SK-N-SH (cell line): ENCODE measurements around the gene SHH. TPM values are rescaled to one million over a fixed set of nuclear protein-coding genes. Genes with fewer than 3 reads are reported as not detected.

Experiments
- CTCF ChIA-PET: fragments of 300-600, 350-600 bp; formaldehyde crosslinking; extraction: SDS; loops from one replicate; lab custom pipeline; 2021; lab: Yijun Ruan, JAX
- POLR2A ChIA-PET: fragments of 350-600 bp; sonication (Branson Sonifier 250); formaldehyde crosslinking; extraction: SDS; loops from one replicate; lab custom pipeline; 2020; ENCODE audit warnings: antibody characterized with exemption, inconsistent platforms; lab: Yijun Ruan, JAX
- DNase-seq: peaks from one replicate; pipeline ENCODE4 v3.0.0; 2012
- H2AFZ ChIP-seq: fragments of 200-600 bp; sonication (generic); 2 replicates; pipeline ENCODE4 v1.8.1; 2016; ENCODE audit warnings: antibody characterized with exemption, mild to moderate bottlenecking, low read depth
- H3F3A ChIP-seq: fragments of 200-600 bp; sonication (generic); replicated peaks from 2 replicates; pipeline ENCODE3; 2016; ENCODE audit warnings: antibody characterized with exemption, mild to moderate bottlenecking; ENCODE audit not compliant: insufficient read depth
- H3K27ac ChIP-seq, 2 experiments: fragments of 200-500 bp in 1 of 2; fragments of 200-600 bp in 1 of 2; sonication (Bioruptor generic) in 1 of 2; sonication (generic), shearing (Covaris generic) in 1 of 2; 2 replicates each; pipeline versions ENCODE4 v1.5.1 to v1.6.1; 2014 to 2016; ENCODE audit warnings: low read depth in 2 of 2, inconsistent platforms in 1 of 2, low read length in 1 of 2, mild to moderate bottlenecking in 1 of 2, mixed read lengths in 1 of 2
- H3K27me3 ChIP-seq: fragments of 200-600 bp; sonication (generic), shearing (Covaris generic); 2 replicates; pipeline ENCODE4 v1.6.1; 2016; ENCODE audit warnings: mixed run types; ENCODE audit not compliant: insufficient read depth
- H3K36me3 ChIP-seq, 2 experiments: fragments of 200-500 bp in 1 of 2; fragments of 200-600 bp in 1 of 2; sonication (Bioruptor generic) in 1 of 2; sonication (generic) in 1 of 2; replicated peaks in 1 of 2; 2 replicates each; pipeline versions ENCODE3 to v1.5.1; 2014 to 2016; ENCODE audit warnings: low read length in 1 of 2, mild to moderate bottlenecking in 1 of 2; ENCODE audit not compliant: insufficient read depth in 2 of 2, control insufficient read depth in 1 of 2
- H3K4me1 ChIP-seq, 2 experiments: fragments of 200-500 bp in 1 of 2; fragments of 200-600 bp in 1 of 2; sonication (Bioruptor generic) in 1 of 2; sonication (generic), shearing (Covaris generic) in 1 of 2; 2 replicates each; pipeline versions ENCODE4 v1.5.1 to v1.6.1; 2014 to 2016; ENCODE audit warnings: low read depth in 1 of 2, low read length in 1 of 2, mixed run types in 1 of 2; ENCODE audit not compliant: insufficient read depth in 2 of 2, control insufficient read depth in 1 of 2
- H3K4me2 ChIP-seq: fragments of 200-600 bp; sonication (generic), shearing (Covaris generic); 2 replicates; pipeline ENCODE4 v1.6.1; 2017; ENCODE audit warnings: mixed run types
- H3K4me3 ChIP-seq, 2 experiments: fragments of 200-500 bp in 1 of 2; fragments of 200-600 bp in 1 of 2; sonication (Bioruptor generic) in 1 of 2; sonication (generic), shearing (Covaris generic) in 1 of 2; 2 replicates each; pipeline versions ENCODE4 v1.5.1 to v1.8.1; 2014 to 2016; ENCODE audit warnings: low read depth in 2 of 2, inconsistent platforms in 1 of 2, low read length in 1 of 2, mild to moderate bottlenecking in 1 of 2, mixed read lengths in 1 of 2, moderate library complexity in 1 of 2
- H3K79me2 ChIP-seq: fragments of 200-600 bp; sonication (generic); 2 replicates; pipeline ENCODE4 v1.8.1; 2017; ENCODE audit warnings: mild to moderate bottlenecking; ENCODE audit not compliant: insufficient read depth
- H3K9ac ChIP-seq: fragments of 200-600 bp; sonication (generic); 2 replicates; pipeline ENCODE4 v1.6.1; 2017; ENCODE audit warnings: mixed run types
- H3K9me2 ChIP-seq: fragments of 200-600 bp; sonication (generic); 2 replicates; pipeline ENCODE4 v1.6.1; 2017; ENCODE audit warnings: mixed run types
- H3K9me3 ChIP-seq: fragments of 200-600 bp; sonication (generic); 2 replicates; pipeline ENCODE4 v1.6.1; 2017; ENCODE audit warnings: mixed run types, mild to moderate bottlenecking, moderate library complexity
- H4K20me1 ChIP-seq: fragments of 200-600 bp; sonication (generic); 2 replicates; pipeline ENCODE4 v1.6.1; 2017; ENCODE audit warnings: mild to moderate bottlenecking, mixed run types; ENCODE audit not compliant: insufficient read depth
- EZH2phosphoT487 ChIP-seq: fragments of 200-600 bp; sonication (generic); IDR thresholded peaks from 2 replicates; pipeline ENCODE4 v1.6.1; 2017; ENCODE audit warnings: low read depth, mixed run types, mild to moderate bottlenecking, antibody characterized with exemption, moderate library complexity, borderline replicate concordance
- FOSL2 ChIP-seq: IDR thresholded peaks from 2 replicates; pipeline ENCODE4 v1.4.0; 2012; ENCODE audit warnings: low read depth, mild to moderate bottlenecking, moderate library complexity, borderline replicate concordance
- FOXM1 ChIP-seq: IDR thresholded peaks from 2 replicates; pipeline ENCODE4 v1.4.0; 2012; ENCODE audit warnings: low read depth, mild to moderate bottlenecking
- GATA2 ChIP-seq: sonication (generic); formaldehyde crosslinking; IDR thresholded peaks from 2 replicates; pipeline ENCODE4 v1.5.0; 2020; ENCODE audit warnings: mild to moderate bottlenecking, missing genetic modification reagents
- JUND ChIP-seq: IDR thresholded peaks from 2 replicates; pipeline ENCODE4 v1.4.0; 2012
- NFIC ChIP-seq: IDR thresholded peaks from 2 replicates; pipeline ENCODE4 v1.4.0; 2012; ENCODE audit warnings: borderline replicate concordance
- NRF1 ChIP-seq: IDR thresholded peaks from 2 replicates; pipeline ENCODE4 v1.6.1; 2012; ENCODE audit warnings: low read depth, mild to moderate bottlenecking, low read length
- POLR2AphosphoS5 ChIP-seq: IDR thresholded peaks from 2 replicates; pipeline ENCODE4 v1.6.1; 2012; ENCODE audit warnings: low read depth, low read length
- RAD21 ChIP-seq: IDR thresholded peaks from 2 replicates; pipeline ENCODE4 v1.6.1; 2012; ENCODE audit warnings: mild to moderate bottlenecking, low read length
- RXRA ChIP-seq: IDR thresholded peaks from 2 replicates; pipeline ENCODE4 v1.4.0; 2012; ENCODE audit warnings: low read depth, mild to moderate bottlenecking, borderline replicate concordance
- SIN3A ChIP-seq: IDR thresholded peaks from 2 replicates; pipeline ENCODE4 v1.6.1; 2012; ENCODE audit warnings: low read depth, mild to moderate bottlenecking, low read length, moderate library complexity, borderline replicate concordance
- SMC3 ChIP-seq: IDR thresholded peaks from 2 replicates; pipeline ENCODE4 v1.6.1; 2012; ENCODE audit warnings: low read depth, low read length, improper control_type of control experiment
- TAF1 ChIP-seq: IDR thresholded peaks from 2 replicates; pipeline ENCODE4 v1.6.1; 2012; ENCODE audit warnings: low read depth, mild to moderate bottlenecking, low read length, moderate library complexity, borderline replicate concordance
- USF1 ChIP-seq: IDR thresholded peaks from 2 replicates; pipeline ENCODE4 v1.4.0; 2012; ENCODE audit warnings: low read depth, borderline replicate concordance
- YY1 ChIP-seq: IDR thresholded peaks from 2 replicates; pipeline ENCODE4 v1.4.0; 2012; ENCODE audit warnings: low read depth, mild to moderate bottlenecking
- WGBS: methylation state at CpG from one replicate; pipeline ENCODE4 v1.1.6; 2017; ENCODE audit warnings: low lambda C conversion rate; 5-methylcytosine and 5-hydroxymethylcytosine counted together
- polyA plus RNA-seq, 3 experiments: library from polyadenylated mRNA; depleted of rRNA; stranded (reverse); fragments of >200 nt; gene quantifications; 2 replicates each; pipeline ENCODE4 v1.2.3, GENCODE V29; 2012
- TF ChIP-seq, protein P1 (sequence below): IDR thresholded peaks from 2 replicates; pipeline ENCODE4 v1.6.1; 2012; ENCODE audit warnings: mild to moderate bottlenecking, low read depth, low read length, moderate library complexity
- TF ChIP-seq, protein P2 (sequence below): IDR thresholded peaks from 2 replicates; pipeline ENCODE4; 2012
- TF ChIP-seq, protein P3 (sequence below): IDR thresholded peaks from 2 replicates; pipeline ENCODE4 v1.4.0; 2012; ENCODE audit warnings: low read depth

Gene SHH
- polyA plus RNA-seq, 1 of the 3 experiments (the other 2 are of a cell fraction) = not detected

DNA sequence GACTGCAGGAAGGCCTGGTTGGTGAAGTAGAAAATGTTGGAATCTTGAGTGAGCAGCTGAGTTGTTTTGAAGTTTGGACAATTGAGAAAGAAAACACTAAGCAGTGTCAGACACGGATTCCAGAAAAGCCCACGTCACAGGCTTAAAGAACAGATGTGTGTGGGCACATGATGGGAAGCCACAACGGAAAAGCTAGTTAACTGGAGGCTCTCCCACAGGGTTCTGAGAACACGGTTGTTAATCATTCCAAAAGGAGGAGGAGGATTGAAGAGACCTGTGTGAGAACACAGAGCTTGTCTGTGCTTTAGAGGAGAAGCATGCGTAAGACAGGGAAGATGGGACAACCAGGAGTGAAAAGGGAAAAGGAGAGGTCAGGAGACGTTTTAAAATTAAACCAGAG lies 42.6 kb downstream of the SHH start (continued):
- TF ChIP-seq USF1 = no peak
- TF ChIP-seq YY1 = no peak
- no peak for TF ChIP-seq JUND
- TF ChIP-seq NFIC = no peak
- no peak for TF ChIP-seq FOSL2
- no peak for TF ChIP-seq TAF1
- no peak for TF ChIP-seq FOXM1
- TF ChIP-seq, all 33 proteins: peak for 0

DNA sequence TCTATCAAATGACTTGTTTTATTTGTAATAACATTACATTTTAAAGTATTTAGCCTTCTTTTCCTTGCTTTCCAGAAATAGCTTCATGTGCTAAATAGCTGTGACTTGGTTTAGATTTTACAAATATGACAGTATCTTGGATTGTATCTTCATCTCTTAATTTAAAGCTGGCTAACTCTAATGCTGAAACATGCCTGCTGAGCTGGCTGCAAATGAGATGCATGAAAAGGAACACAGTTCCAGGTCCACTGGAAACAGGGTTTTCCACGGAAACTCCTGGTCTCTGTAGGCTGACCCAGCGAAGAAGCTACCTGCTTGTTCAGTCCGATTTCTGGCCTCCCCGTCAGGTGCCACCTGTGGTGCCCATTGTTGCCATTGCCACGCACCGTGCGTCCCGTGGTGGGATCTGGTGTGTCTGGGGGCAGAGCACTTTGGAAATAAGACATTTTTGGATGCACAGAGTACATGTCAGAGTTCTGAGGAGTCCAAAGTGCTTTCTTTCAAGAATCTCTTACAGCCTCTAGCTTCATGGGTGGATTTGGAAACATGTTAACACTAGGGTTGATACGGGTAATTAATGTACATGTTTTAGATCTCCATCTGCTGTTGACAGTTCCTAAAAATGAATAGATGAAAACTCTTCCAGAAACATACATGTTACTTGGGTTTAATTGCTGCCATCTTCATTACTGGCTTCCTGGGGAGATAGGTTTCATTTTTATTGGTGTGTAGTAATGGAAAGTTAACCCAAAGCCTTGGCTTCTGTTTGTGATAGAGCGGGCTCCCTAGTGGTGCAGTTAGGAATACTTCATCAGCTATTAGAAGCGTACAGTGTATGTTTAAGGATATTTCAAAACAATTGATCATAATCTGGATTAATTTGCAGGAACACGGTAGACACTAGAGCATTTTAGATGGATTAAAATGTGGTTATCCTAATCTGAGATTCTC lies 45.0 kb downstream of the SHH start:
- WGBS = 94% methylated on average over 12 of the region's 12 CpGs
- no peaks in the 10 kb centered on the region for H3K9me2 ChIP-seq
- peaks cover 27 to 91% of the 10 kb centered on the region in 2 experiments for H3K36me3 ChIP-seq
- no peaks in the 10 kb centered on the region for H3K27me3 ChIP-seq
- H3K9me3 ChIP-seq = no peaks in the 10 kb centered on the region
- H3K4me2 ChIP-seq = no peak overlapping the region
- no peak for DNase-seq
- peaks cover 9% of the 10 kb centered on the region for H3F3A ChIP-seq
- peaks cover 36% of the 10 kb centered on the region for H4K20me1 ChIP-seq
- H3K9ac ChIP-seq = no peak overlapping the region
- ChIA-PET POLR2A (no interaction called here), CTCF (interaction anchor here (0.6 to 4.0 kb wide), 49 partner anchors 7 to 853 kb away, joined by 3 to 103 read pairs (median 4); no protein-coding TSS in a partner anchor)
- H2AFZ ChIP-seq = no peak overlapping the region
- H3K27ac ChIP-seq = no peak overlapping the region
- no peak for TF ChIP-seq SMC3
- no peak for TF ChIP-seq RXRA
- no peak for TF ChIP-seq SIN3A
- TF ChIP-seq NRF1 = no peak
- TF ChIP-seq, protein P1, sequence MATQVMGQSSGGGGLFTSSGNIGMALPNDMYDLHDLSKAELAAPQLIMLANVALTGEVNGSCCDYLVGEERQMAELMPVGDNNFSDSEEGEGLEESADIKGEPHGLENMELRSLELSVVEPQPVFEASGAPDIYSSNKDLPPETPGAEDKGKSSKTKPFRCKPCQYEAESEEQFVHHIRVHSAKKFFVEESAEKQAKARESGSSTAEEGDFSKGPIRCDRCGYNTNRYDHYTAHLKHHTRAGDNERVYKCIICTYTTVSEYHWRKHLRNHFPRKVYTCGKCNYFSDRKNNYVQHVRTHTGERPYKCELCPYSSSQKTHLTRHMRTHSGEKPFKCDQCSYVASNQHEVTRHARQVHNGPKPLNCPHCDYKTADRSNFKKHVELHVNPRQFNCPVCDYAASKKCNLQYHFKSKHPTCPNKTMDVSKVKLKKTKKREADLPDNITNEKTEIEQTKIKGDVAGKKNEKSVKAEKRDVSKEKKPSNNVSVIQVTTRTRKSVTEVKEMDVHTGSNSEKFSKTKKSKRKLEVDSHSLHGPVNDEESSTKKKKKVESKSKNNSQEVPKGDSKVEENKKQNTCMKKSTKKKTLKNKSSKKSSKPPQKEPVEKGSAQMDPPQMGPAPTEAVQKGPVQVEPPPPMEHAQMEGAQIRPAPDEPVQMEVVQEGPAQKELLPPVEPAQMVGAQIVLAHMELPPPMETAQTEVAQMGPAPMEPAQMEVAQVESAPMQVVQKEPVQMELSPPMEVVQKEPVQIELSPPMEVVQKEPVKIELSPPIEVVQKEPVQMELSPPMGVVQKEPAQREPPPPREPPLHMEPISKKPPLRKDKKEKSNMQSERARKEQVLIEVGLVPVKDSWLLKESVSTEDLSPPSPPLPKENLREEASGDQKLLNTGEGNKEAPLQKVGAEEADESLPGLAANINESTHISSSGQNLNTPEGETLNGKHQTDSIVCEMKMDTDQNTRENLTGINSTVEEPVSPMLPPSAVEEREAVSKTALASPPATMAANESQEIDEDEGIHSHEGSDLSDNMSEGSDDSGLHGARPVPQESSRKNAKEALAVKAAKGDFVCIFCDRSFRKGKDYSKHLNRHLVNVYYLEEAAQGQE = no peak
- TF ChIP-seq FOSL2 = no peak
- TF ChIP-seq, protein P2, sequence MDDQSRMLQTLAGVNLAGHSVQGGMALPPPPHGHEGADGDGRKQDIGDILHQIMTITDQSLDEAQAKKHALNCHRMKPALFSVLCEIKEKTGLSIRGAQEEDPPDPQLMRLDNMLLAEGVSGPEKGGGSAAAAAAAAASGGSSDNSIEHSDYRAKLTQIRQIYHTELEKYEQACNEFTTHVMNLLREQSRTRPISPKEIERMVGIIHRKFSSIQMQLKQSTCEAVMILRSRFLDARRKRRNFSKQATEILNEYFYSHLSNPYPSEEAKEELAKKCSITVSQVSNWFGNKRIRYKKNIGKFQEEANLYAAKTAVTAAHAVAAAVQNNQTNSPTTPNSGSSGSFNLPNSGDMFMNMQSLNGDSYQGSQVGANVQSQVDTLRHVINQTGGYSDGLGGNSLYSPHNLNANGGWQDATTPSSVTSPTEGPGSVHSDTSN = no peak
- no peak for TF ChIP-seq POLR2AphosphoS5
- TF ChIP-seq RAD21 = no peak
- TF ChIP-seq, protein P3, sequence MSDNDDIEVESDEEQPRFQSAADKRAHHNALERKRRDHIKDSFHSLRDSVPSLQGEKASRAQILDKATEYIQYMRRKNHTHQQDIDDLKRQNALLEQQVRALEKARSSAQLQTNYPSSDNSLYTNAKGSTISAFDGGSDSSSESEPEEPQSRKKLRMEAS = no peak
- no peak for TF ChIP-seq NFIC
- no peak for TF ChIP-seq GATA2
- TF ChIP-seq EZH2phosphoT487 = no peak
- H3K79me2 ChIP-seq = peaks cover 8% of the 10 kb centered on the region; the same call in 1 of the 2 replicates
- H3K4me3 ChIP-seq = no peak overlapping the region
- H3K4me1 ChIP-seq = no peaks in the 10 kb centered on the region; a peak in 1 of 4 replicates
